Progenitor cell of endocrine pancreas (in vitro differentiated cells): ENCODE measurements around the gene FHIP2A. TPM values are rescaled to one million over a fixed set of nuclear protein-coding genes. Genes with fewer than 3 reads are reported as not detected.

ENCODE experiments used
- DNase-seq: peaks from one replicate; pipeline ENCODE4 v3.0.0; 2021; ENCODE audit warnings: low spot score; ENCODE audit not compliant: unreplicated experiment
- H3K27ac Mint-ChIP-seq: 2 replicates; pipeline ENCODE4 v1.8.0; 2021; ENCODE audit warnings: mild to moderate bottlenecking, moderate library complexity, mixed read lengths
- H3K27me3 Mint-ChIP-seq: 2 replicates; pipeline ENCODE4 v1.8.0; 2021; ENCODE audit warnings: mixed read lengths
- H3K36me3 Mint-ChIP-seq: 2 replicates; pipeline ENCODE4 v1.8.0; 2022; ENCODE audit warnings: mixed read lengths; ENCODE audit not compliant: insufficient read depth
- H3K4me1 Mint-ChIP-seq: 2 replicates; pipeline ENCODE4 v1.8.0; 2021; ENCODE audit warnings: low read depth, mixed read lengths
- H3K4me3 Mint-ChIP-seq: 2 replicates; pipeline ENCODE4 v1.8.0; 2021; ENCODE audit warnings: low read depth, mild to moderate bottlenecking, moderate library complexity, mixed read lengths
- H3K9me3 Mint-ChIP-seq: 2 replicates; pipeline ENCODE4 v1.8.0; 2021; ENCODE audit warnings: low read depth, mixed read lengths
- CTCF ChIP-seq: fragments of 200-600 bp; sonication (generic); IDR thresholded peaks from one replicate; pipeline ENCODE4 v1.5.0; 2021; ENCODE audit warnings: antibody characterized with exemption, mild to moderate bottlenecking; ENCODE audit not compliant: unreplicated experiment
- total RNA-seq: library from RNA; stranded (reverse); gene quantifications from 2 replicates; pipeline ENCODE4 v1.2.1, GENCODE V29; 2021

The FHIP2A gene
- total RNA-seq, 1 donor from 2014 or later: 22.7 TPM

DNA sequence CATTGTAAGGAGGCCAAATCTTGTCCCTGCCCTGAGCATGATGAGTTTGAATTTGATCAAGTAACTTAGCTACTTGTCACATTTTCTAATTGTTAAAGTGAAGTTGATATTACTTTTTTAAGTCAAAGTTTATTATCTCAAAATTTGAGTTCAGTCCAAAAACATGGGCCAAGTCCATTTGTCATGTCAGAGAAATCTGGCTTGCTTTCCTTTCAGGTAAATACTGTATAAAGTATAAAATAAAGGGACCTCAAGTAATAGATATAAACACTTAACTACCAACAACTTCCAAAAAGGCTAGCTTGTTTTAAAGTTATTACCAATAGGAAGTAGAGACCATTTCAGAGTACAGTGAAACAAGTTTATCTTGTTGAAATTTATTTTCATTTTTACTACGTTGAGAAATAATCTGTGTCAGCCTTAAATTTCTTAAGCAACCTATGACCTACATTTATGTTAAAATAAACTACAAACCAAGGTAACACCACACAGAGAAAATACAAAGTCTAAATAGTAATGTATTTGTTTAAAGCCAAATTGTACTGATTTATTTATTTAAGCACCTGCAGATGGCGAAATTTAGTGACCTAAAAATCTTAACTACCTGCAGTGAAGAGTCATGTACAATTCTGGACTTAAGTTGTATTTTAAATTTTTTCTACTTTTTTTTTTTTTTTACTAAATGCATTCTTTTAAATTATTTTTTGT lies 36.5 kb downstream of the FHIP2A start:
- DNase-seq: no peak
- no peaks in the 10 kb centered on the region for H3K27me3 Mint-ChIP-seq
- no peaks in the 10 kb centered on the region for H3K4me1 Mint-ChIP-seq
- H3K4me3 Mint-ChIP-seq: no peak overlapping the region
- no peak overlapping the region for H3K27ac Mint-ChIP-seq
- H3K36me3 Mint-ChIP-seq: peaks cover 21% of the 10 kb centered on the region
- no peaks in the 10 kb centered on the region for H3K9me3 Mint-ChIP-seq
- TF ChIP-seq CTCF: no peak

DNA sequence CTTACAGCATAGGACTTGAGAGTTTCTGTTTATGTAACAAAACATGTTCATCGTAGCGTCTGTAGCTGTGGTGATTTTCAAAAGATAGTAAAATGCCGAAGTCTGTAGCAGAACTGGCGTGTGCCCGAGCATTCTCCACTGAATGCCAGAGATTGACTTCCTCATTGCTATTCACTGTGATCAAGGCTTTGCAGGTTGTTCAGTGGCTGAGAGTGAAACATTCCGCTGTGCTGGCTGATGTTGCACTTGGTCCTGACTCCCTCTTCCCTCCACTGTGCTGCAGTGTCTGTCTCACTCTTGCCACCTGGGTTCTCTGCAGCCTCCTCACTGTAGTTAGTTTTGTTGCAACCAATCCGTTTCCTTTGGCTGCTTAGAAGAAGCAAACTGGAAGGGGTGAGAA lies 37.6 kb downstream of the FHIP2A start:
- TF ChIP-seq CTCF: no peak
- Mint-ChIP-seq H3K36me3 (peaks cover 23% of the 10 kb centered on the region), H3K4me3 (no peak overlapping the region), H3K4me1 (no peaks in the 10 kb centered on the region), H3K9me3 (no peaks in the 10 kb centered on the region), H3K27ac (peak overlapping the region; percentile 4), H3K27me3 (no peaks in the 10 kb centered on the region)
- DNase-seq: no peak

DNA sequence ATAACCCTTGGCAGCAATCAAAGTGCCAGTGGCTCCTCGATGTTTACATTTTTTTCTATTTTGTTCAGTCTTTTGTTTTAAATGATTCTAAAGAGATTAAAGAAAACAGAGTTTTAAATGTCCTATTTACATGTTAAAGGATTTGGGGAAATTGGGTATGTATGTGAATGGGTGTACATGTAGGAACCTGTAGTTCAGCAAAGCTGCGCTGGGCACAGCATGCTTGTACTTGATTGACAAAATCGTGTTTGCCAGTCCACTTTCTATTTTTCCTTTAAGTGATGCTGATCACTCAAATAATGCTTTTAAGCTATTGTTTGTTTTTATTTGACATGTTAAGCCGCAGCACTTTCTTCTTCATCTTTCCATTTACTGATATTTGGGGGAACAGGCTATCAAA lies 40.9 kb downstream of the FHIP2A start:
- H3K27ac Mint-ChIP-seq: no peak overlapping the region
- H3K36me3 Mint-ChIP-seq: peaks cover 28% of the 10 kb centered on the region
- TF ChIP-seq CTCF: no peak
- no peaks in the 10 kb centered on the region for H3K4me1 Mint-ChIP-seq
- no peak overlapping the region for H3K4me3 Mint-ChIP-seq
- no peaks in the 10 kb centered on the region for H3K27me3 Mint-ChIP-seq
- no peaks in the 10 kb centered on the region for H3K9me3 Mint-ChIP-seq
- DNase-seq: no peak

- no peaks in the 10 kb centered on the region for H3K4me1 Mint-ChIP-seq
- TF ChIP-seq CTCF: no peak
- no peak for DNase-seq
- no peak overlapping the region for H3K4me3 Mint-ChIP-seq
- no peaks in the 10 kb centered on the region for H3K9me3 Mint-ChIP-seq
- no peak overlapping the region for H3K27ac Mint-ChIP-seq
- H3K27me3 Mint-ChIP-seq: no peaks in the 10 kb centered on the region
- peaks cover 14% of the 10 kb centered on the region for H3K36me3 Mint-ChIP-seq
These were observed 45.8 kb downstream of the FHIP2A start for GRCh38 chr10:114867365-114867764.

DNA sequence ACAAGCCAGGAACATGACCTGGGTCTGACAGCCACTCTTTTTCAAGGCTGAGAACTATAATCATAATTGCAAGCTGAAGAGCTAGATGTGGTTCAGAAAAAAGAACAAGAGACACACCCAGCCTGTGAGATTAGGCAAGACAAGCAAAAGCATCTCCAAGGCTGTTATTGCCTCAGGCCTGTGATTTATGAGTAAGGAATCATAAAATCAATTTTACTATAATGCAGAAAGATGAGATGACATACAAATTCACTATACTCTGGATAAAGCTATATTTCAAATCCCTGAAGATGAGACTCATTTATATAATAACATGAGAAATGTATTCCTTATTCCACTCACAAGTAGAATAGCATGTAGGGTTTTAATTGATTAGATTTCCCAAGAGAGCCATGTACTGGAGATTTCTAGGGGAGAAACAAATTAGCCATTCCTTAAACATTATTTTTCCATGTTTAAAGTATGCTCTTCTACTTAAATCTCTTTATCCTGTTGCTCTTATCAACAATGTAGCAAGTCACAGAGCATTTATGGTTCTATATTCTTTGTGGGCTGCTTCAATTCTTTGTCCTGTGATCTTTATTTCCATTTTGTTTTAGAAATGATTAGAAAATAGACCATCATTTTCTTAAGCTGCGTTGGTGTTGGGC lies 47.4 kb downstream of the FHIP2A start:
- DNase-seq: no peak
- H3K27ac Mint-ChIP-seq: no peak overlapping the region
- peaks cover 12% of the 10 kb centered on the region for H3K36me3 Mint-ChIP-seq
- H3K4me3 Mint-ChIP-seq: no peak overlapping the region
- H3K27me3 Mint-ChIP-seq: no peaks in the 10 kb centered on the region
- no peaks in the 10 kb centered on the region for H3K9me3 Mint-ChIP-seq
- TF ChIP-seq CTCF: no peak
- no peaks in the 10 kb centered on the region for H3K4me1 Mint-ChIP-seq
